HL-60 (cell line): Measurements from ENCODE around the gene SH3GL3.

Source experiments
- DNase-seq, 2 experiments: peaks; one replicate each; pipeline ENCODE4 v3.0.0-alpha.2; 2010 to 2020; ENCODE audit warnings: low read depth in 1 of 2, low spot score in 1 of 2
- H3K27ac ChIP-seq: fragments of 250-450 bp; sonication (Bioruptor Pico); replicated peaks from 2 replicates; pipeline ENCODE4 v1.5.1; 2020; ENCODE audit warnings: mild to moderate bottlenecking, moderate library complexity
- H3K27me3 ChIP-seq: fragments of 250-450 bp; sonication (Bioruptor Pico); 2 replicates; pipeline ENCODE4 v1.5.1; 2021; ENCODE audit warnings: mild to moderate bottlenecking, moderate library complexity; ENCODE audit not compliant: insufficient read depth, poor library complexity, severe bottlenecking
- H3K4me3 ChIP-seq: replicated peaks from 2 replicates; pipeline ENCODE4 v1.5.1; 2011; ENCODE audit warnings: mild to moderate bottlenecking, control low read depth, low read length; ENCODE audit not compliant: insufficient read depth
- GABPA ChIP-seq: IDR thresholded peaks from 2 replicates; pipeline ENCODE4 v1.6.1; 2012; ENCODE audit warnings: low read depth
- POLR2AphosphoS5 ChIP-seq: IDR thresholded peaks from 2 replicates; pipeline ENCODE4 v1.6.1; 2012; ENCODE audit warnings: low read depth
- SPI1 ChIP-seq: IDR thresholded peaks from 2 replicates; pipeline ENCODE4 v1.6.1; 2012; ENCODE audit warnings: low read depth, mild to moderate bottlenecking, borderline replicate concordance
- TF ChIP-seq, protein P1 (sequence below): IDR thresholded peaks from one replicate; pipeline ENCODE4 v1.5.1; 2011; ENCODE audit warnings: low read length, control low read depth, inconsistent platforms; ENCODE audit not compliant: insufficient read depth
- TF ChIP-seq, protein P2 (sequence below): IDR thresholded peaks from 2 replicates; pipeline ENCODE4 v1.6.1; 2012; ENCODE audit warnings: low read depth; ENCODE audit not compliant: insufficient replicate concordance

The SH3GL3 gene

DNA sequence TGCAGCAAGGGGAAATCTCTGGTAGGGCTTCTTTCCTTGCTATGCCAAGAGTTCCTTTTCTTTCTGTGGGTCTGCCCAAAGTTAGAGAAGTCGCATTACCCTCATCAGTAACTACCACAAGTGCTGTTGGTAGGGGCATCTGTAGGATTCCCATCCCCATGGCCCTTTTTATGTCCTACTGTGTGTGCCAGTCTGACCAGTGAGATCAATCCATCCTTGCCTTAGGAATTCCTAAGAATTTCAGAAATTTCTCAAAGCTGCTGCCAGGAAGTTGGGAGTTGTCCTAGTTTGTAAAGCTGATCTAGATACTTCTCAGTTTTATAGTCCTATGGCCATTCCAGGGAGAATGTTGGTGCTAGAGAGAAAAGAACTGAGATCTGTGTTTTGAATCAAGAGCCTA lies 36.5 kb downstream of the SH3GL3 start:
- TF ChIP-seq POLR2AphosphoS5, result no peak
- TF ChIP-seq, protein P1, sequence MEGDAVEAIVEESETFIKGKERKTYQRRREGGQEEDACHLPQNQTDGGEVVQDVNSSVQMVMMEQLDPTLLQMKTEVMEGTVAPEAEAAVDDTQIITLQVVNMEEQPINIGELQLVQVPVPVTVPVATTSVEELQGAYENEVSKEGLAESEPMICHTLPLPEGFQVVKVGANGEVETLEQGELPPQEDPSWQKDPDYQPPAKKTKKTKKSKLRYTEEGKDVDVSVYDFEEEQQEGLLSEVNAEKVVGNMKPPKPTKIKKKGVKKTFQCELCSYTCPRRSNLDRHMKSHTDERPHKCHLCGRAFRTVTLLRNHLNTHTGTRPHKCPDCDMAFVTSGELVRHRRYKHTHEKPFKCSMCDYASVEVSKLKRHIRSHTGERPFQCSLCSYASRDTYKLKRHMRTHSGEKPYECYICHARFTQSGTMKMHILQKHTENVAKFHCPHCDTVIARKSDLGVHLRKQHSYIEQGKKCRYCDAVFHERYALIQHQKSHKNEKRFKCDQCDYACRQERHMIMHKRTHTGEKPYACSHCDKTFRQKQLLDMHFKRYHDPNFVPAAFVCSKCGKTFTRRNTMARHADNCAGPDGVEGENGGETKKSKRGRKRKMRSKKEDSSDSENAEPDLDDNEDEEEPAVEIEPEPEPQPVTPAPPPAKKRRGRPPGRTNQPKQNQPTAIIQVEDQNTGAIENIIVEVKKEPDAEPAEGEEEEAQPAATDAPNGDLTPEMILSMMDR, result no peak
- no peak for TF ChIP-seq SPI1
- TF ChIP-seq, protein P2, sequence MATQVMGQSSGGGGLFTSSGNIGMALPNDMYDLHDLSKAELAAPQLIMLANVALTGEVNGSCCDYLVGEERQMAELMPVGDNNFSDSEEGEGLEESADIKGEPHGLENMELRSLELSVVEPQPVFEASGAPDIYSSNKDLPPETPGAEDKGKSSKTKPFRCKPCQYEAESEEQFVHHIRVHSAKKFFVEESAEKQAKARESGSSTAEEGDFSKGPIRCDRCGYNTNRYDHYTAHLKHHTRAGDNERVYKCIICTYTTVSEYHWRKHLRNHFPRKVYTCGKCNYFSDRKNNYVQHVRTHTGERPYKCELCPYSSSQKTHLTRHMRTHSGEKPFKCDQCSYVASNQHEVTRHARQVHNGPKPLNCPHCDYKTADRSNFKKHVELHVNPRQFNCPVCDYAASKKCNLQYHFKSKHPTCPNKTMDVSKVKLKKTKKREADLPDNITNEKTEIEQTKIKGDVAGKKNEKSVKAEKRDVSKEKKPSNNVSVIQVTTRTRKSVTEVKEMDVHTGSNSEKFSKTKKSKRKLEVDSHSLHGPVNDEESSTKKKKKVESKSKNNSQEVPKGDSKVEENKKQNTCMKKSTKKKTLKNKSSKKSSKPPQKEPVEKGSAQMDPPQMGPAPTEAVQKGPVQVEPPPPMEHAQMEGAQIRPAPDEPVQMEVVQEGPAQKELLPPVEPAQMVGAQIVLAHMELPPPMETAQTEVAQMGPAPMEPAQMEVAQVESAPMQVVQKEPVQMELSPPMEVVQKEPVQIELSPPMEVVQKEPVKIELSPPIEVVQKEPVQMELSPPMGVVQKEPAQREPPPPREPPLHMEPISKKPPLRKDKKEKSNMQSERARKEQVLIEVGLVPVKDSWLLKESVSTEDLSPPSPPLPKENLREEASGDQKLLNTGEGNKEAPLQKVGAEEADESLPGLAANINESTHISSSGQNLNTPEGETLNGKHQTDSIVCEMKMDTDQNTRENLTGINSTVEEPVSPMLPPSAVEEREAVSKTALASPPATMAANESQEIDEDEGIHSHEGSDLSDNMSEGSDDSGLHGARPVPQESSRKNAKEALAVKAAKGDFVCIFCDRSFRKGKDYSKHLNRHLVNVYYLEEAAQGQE, result no peak
- no peak for TF ChIP-seq GABPA
- no peak for DNase-seq
- Histone ChIP-seq H3K27me3 (no peaks in the 10 kb centered on the region), H3K4me3 (no peak overlapping the region), H3K27ac (no peak overlapping the region)

DNA sequence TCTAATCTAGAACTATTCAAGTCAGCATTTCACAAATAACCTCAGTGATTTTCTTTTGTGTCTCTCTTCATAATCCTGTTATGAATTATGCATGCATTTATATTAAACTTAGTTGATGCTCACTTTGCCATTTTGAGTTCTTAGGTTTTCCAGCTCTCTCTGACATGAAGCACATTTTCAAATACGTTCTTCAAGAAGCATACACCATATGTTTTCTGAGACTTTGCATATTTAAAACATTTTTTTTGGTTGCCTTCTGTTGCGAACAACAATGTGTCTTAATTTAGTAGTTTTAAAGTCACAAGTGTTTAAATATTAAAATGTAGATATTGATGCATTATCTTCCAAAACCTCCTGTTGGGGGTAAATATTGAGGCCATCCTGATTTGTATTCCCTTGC lies 37.5 kb downstream of the SH3GL3 start:
- TF ChIP-seq POLR2AphosphoS5 (no peak), GABPA (no peak), SPI1 (no peak)
- TF ChIP-seq, protein P1, result no peak
- TF ChIP-seq, protein P2, result no peak
- no peak for DNase-seq
- H3K4me3 ChIP-seq, result no peak overlapping the region
- H3K27me3 ChIP-seq, result no peaks in the 10 kb centered on the region
- no peak overlapping the region for H3K27ac ChIP-seq

DNA sequence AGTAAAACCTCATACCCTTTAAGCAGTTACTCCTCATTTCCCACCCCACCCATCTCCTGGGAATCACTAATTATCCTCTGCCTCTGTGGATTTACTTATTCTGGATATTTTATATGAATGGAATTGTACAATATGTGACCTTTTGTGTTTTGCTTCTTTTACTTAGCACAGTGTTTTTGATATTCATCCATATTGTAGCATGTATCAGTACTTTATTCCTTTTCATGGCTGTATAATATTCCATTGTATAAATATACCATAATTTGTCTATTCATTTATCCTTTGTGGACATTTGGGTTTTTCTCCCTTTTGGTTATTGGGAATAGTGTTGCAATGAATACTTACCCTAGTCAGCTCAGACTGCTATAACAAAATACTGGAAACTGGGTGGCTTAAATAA lies 39.2 kb downstream of the SH3GL3 start:
- TF ChIP-seq POLR2AphosphoS5, result no peak
- TF ChIP-seq SPI1, result no peak
- TF ChIP-seq, protein P1, result no peak
- TF ChIP-seq GABPA, result no peak
- TF ChIP-seq, protein P2, result no peak
- no peak overlapping the region for H3K27ac ChIP-seq
- DNase-seq, result no peak
- no peak overlapping the region for H3K4me3 ChIP-seq
- no peaks in the 10 kb centered on the region for H3K27me3 ChIP-seq
